Cortex of kidney (tissue), 1 donor: Measurements from ENCODE around the gene FKBP10.
"Not testable (repeated sequence)": the region's sequence is repeated elsewhere in the genome, so short reads cannot be mapped to it uniquely, and the experiment has no call there.

Source experiments
- DNase-seq: peaks from one replicate; lab custom pipeline; 2025; lab: John Stamatoyannopoulos, UW

The FKBP10 gene

GRCh38 chr17:41839448-41839847 is 26.6 kb downstream of the FKBP10 start:
- DNase-seq: not testable (repeated sequence)

GRCh38 chr17:41840781-41841180 is 28.0 kb downstream of the FKBP10 start:
- not testable (repeated sequence) for DNase-seq

GRCh38 chr17:41844971-41845370 is 32.2 kb downstream of the FKBP10 start:
- no peak for DNase-seq

GRCh38 chr17:41848788-41849187 is 36.0 kb downstream of the FKBP10 start:
- DNase-seq: no peak

- no peak for DNase-seq
Measured at GRCh38 chr17:41849251-41849990, 36.6 kb downstream of the FKBP10 start.

GRCh38 chr17:41851382-41851781 is 38.6 kb downstream of the FKBP10 start:
- DNase-seq: not testable (repeated sequence)

- no peak for DNase-seq
Measured at GRCh38 chr17:41860254-41860931, 47.6 kb downstream of the FKBP10 start.

GRCh38 chr17:41863074-41863848 is 50.5 kb downstream of the FKBP10 start:
- no peak for DNase-seq

- no peak for DNase-seq
Measured at GRCh38 chr17:41864498-41864835, 51.7 kb downstream of the FKBP10 start.

GRCh38 chr17:41864836-41865595 is 52.2 kb downstream of the FKBP10 start, which contains the start of gene KLHL11:
Gene KLHL11 (minus strand): TSS chr17:41865423. CDS start chr17:41865370, 53 bp downstream.
- no peak for DNase-seq

- DNase-seq: no peak
Measured at GRCh38 chr17:41865596-41865893, 52.7 kb downstream of the FKBP10 start.

GRCh38 chr17:41868568-41868967 is 55.8 kb downstream of the FKBP10 start:
- no peak for DNase-seq

- DNase-seq: no peak
Measured at GRCh38 chr17:41869426-41869825, 56.6 kb downstream of the FKBP10 start.

GRCh38 chr17:41870097-41870496 is 57.3 kb downstream of the FKBP10 start:
- DNase-seq: no peak

- no peak for DNase-seq
Measured at GRCh38 chr17:41870627-41871026, 57.8 kb downstream of the FKBP10 start.

GRCh38 chr17:41871789-41872188 is 59.0 kb downstream of the FKBP10 start:
- DNase-seq: no peak
